Neural cell (in vitro differentiated cells): Measurements from ENCODE around the gene GLRX5. TPM values are rescaled to one million over a fixed set of nuclear protein-coding genes. Genes with fewer than 3 reads are reported as not detected.

Experiments
- H2AFZ ChIP-seq: fragments of 200-600, 300-800 bp; sonication (generic), shearing (Covaris generic); 2 replicates; pipeline ENCODE4 v1.6.0; 2014; ENCODE audit warnings: low read depth, mild to moderate bottlenecking, antibody characterized with exemption, low read length, moderate library complexity
- H3F3A ChIP-seq: fragments of 200-600 bp; shearing (Covaris generic); 2 replicates; pipeline ENCODE4 v1.6.1; 2016; ENCODE audit warnings: mild to moderate bottlenecking, moderate library complexity, mixed read lengths, antibody characterized with exemption, low read length; ENCODE audit not compliant: insufficient read depth, poor library complexity, severe bottlenecking
- H3K27ac ChIP-seq: fragments of 200-600, 300-800 bp; sonication (generic), shearing (Covaris generic); 2 replicates; pipeline ENCODE4 v1.5.1; 2014; ENCODE audit warnings: mild to moderate bottlenecking, low read length, moderate library complexity
- H3K27me3 ChIP-seq: fragments of 300-800, 200-600 bp; sonication (generic), shearing (Covaris generic); 2 replicates; pipeline ENCODE4 v1.6.0; 2014; ENCODE audit warnings: mild to moderate bottlenecking, low read depth, low read length, moderate library complexity; ENCODE audit not compliant: insufficient read depth
- H3K36me3 ChIP-seq: fragments of 300-800, 200-600 bp; sonication (generic), shearing (Covaris generic); 2 replicates; pipeline ENCODE4 v1.5.1; 2014; ENCODE audit warnings: mild to moderate bottlenecking, antibody characterized with exemption, low read length, moderate library complexity; ENCODE audit not compliant: insufficient read depth
- H3K4me2 ChIP-seq: fragments of 300-800, 200-600 bp; sonication (generic), shearing (Covaris generic); 2 replicates; pipeline ENCODE4 v1.6.0; 2014; ENCODE audit warnings: mild to moderate bottlenecking, low read length
- H3K4me3 ChIP-seq: fragments of 300-800, 200-600 bp; sonication (generic), shearing (Covaris generic); 2 replicates; pipeline ENCODE4 v1.5.1; 2014; ENCODE audit warnings: mild to moderate bottlenecking, low read length, moderate library complexity
- H3K79me2 ChIP-seq: fragments of 200-600 bp; shearing (Covaris generic); replicated peaks from 2 replicates; pipeline ENCODE4 v1.6.0; 2014; ENCODE audit warnings: mild to moderate bottlenecking, low read length, moderate library complexity; ENCODE audit not compliant: insufficient read depth
- H3K9ac ChIP-seq: fragments of 300-800, 200-600 bp; sonication (generic), shearing (Covaris generic); 2 replicates; pipeline ENCODE4 v1.6.1; 2016; ENCODE audit warnings: mild to moderate bottlenecking, low read length, mixed read lengths
- H3K9me2 ChIP-seq: fragments of 200-600 bp; shearing (Covaris generic); 2 replicates; pipeline ENCODE4 v1.6.1; 2016; ENCODE audit warnings: mild to moderate bottlenecking, low read length, mixed read lengths; ENCODE audit not compliant: insufficient read depth
- H3K9me3 ChIP-seq: fragments of 200-600, 300-800 bp; sonication (generic), shearing (Covaris generic); 2 replicates; pipeline ENCODE4 v1.6.1; 2016; ENCODE audit warnings: mild to moderate bottlenecking, mixed run types, low read length, moderate library complexity, mixed read lengths
- H4K20me1 ChIP-seq: fragments of 200-600 bp; shearing (Covaris generic); 2 replicates; pipeline ENCODE4 v1.6.1; 2016; ENCODE audit warnings: mild to moderate bottlenecking, mixed run types; ENCODE audit not compliant: insufficient read depth
- CTCF ChIP-seq: fragments of 450-650 bp; IDR thresholded peaks from 2 replicates; pipeline ENCODE4 v1.5.1; 2014; ENCODE audit warnings: antibody characterized with exemption, mild to moderate bottlenecking, moderate library complexity; ENCODE audit not compliant: poor library complexity, severe bottlenecking
- EP300 ChIP-seq: fragments of 450-650 bp; conservative IDR thresholded peaks from 2 replicates; pipeline ENCODE4 v1.6.1; 2014; ENCODE audit warnings: antibody characterized with exemption, mild to moderate bottlenecking, moderate library complexity; ENCODE audit not compliant: poor library complexity, severe bottlenecking
- EZH2 ChIP-seq: fragments of 200-600, 300-800 bp; shearing (Covaris generic), sonication (generic); IDR thresholded peaks from 2 replicates; pipeline ENCODE4 v1.6.1; 2014; ENCODE audit warnings: antibody characterized with exemption, low read length, borderline replicate concordance, mild to moderate bottlenecking; ENCODE audit not compliant: insufficient read depth, poor library complexity, severe bottlenecking
- MXI1 ChIP-seq: fragments of 450-650 bp; conservative IDR thresholded peaks from 2 replicates; pipeline ENCODE4 v1.6.1; 2014; ENCODE audit warnings: antibody characterized with exemption, mild to moderate bottlenecking; ENCODE audit not compliant: poor library complexity, severe bottlenecking
- POLR2AphosphoS5 ChIP-seq: IDR thresholded peaks from 2 replicates; pipeline ENCODE4 v1.6.1; 2012
- RAD21 ChIP-seq: fragments of 450-650 bp; conservative IDR thresholded peaks from 2 replicates; pipeline ENCODE4 v1.6.1; 2014; ENCODE audit warnings: antibody characterized with exemption, mild to moderate bottlenecking, moderate library complexity
- REST ChIP-seq: IDR thresholded peaks from 2 replicates; pipeline ENCODE4 v1.6.1; 2012; ENCODE audit warnings: borderline replicate concordance
- SMC3 ChIP-seq: fragments of 450-650 bp; conservative IDR thresholded peaks from 2 replicates; pipeline ENCODE4 v1.6.1; 2014; ENCODE audit warnings: antibody characterized with exemption, mild to moderate bottlenecking, moderate library complexity; ENCODE audit not compliant: poor library complexity
- TAF1 ChIP-seq: IDR thresholded peaks from 2 replicates; pipeline ENCODE4 v1.6.1; 2012; ENCODE audit warnings: low read depth
- polyA plus RNA-seq: library from polyadenylated mRNA; depleted of rRNA; stranded (reverse); fragments of >200 nt; gene quantifications from 2 replicates; pipeline ENCODE4 v1.2.3, GENCODE V29; 2014

GLRX5 gene
- polyA plus RNA-seq, 1 donor from 2014 or later: 81.0 TPM

- no peak for TF ChIP-seq MXI1
Observed at GRCh38 chr14:95547626-95548327, 12.9 kb downstream of the GLRX5 start (continued).

- Histone ChIP-seq H3F3A (no peaks in the 10 kb centered on the region), H4K20me1 (no peaks in the 10 kb centered on the region), H2AFZ (no peak overlapping the region), H3K36me3 (peaks cover 4% of the 10 kb centered on the region), H3K27ac (no peak overlapping the region), H3K4me3 (no peak overlapping the region), H3K4me2 (no peak overlapping the region), H3K79me2 (no peaks in the 10 kb centered on the region), H3K9ac (no peak overlapping the region), H3K9me3 (no peaks in the 10 kb centered on the region), H3K27me3 (no peaks in the 10 kb centered on the region), H3K9me2 (no peaks in the 10 kb centered on the region)
- TF ChIP-seq EP300 (no peak), SMC3 (no peak), CTCF (no peak), EZH2 (no peak), MXI1 (no peak), TAF1 (no peak), RAD21 (no peak), POLR2AphosphoS5 (no peak), REST (no peak)
Observed at GRCh38 chr14:95548328-95548929, 13.6 kb downstream of the GLRX5 start.
